ENCODE results near the gene GSE1.

GRCh38 chr16:85586380-85587104 is 26.6 kb upstream of the GSE1 start:
- TF ChIP-seq, protein P1, sequence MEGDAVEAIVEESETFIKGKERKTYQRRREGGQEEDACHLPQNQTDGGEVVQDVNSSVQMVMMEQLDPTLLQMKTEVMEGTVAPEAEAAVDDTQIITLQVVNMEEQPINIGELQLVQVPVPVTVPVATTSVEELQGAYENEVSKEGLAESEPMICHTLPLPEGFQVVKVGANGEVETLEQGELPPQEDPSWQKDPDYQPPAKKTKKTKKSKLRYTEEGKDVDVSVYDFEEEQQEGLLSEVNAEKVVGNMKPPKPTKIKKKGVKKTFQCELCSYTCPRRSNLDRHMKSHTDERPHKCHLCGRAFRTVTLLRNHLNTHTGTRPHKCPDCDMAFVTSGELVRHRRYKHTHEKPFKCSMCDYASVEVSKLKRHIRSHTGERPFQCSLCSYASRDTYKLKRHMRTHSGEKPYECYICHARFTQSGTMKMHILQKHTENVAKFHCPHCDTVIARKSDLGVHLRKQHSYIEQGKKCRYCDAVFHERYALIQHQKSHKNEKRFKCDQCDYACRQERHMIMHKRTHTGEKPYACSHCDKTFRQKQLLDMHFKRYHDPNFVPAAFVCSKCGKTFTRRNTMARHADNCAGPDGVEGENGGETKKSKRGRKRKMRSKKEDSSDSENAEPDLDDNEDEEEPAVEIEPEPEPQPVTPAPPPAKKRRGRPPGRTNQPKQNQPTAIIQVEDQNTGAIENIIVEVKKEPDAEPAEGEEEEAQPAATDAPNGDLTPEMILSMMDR (IDR thresholded peaks at IDR 0.05; ENCODE audit: low read depth, low read length, poor library complexity, severe bottlenecking) = no peak
- TF ChIP-seq EZH2phosphoT487 (IDR thresholded peaks at IDR 0.05; ENCODE audit: borderline replicate concordance, low read length) = no peak

All from DOHH2 (cell line).